ENCODE measurements around the gene IL25. TPM values are rescaled to one million over a fixed set of nuclear protein-coding genes. Genes with fewer than 3 reads are reported as not detected.
"Not testable (repeated sequence)": the region's sequence is repeated elsewhere in the genome, so short reads cannot be mapped to it uniquely, and the experiment has no call there.

The IL25 gene
- not detected for polyA plus RNA-seq (2012; ENCODE audit: insufficient read depth, insufficient read length, low read depth)

GRCh38 chr14:23372509-23372908, at the start of gene IL25:
Gene IL25, plus strand, starts transcription at chr14:23372809.
- Histone ChIP-seq H3K36me3 (no peaks in the 10 kb centered on the region), H3K4me3 (ENCODE audit: low read depth, low read length) (no peak within 1 kb of the TSS), H3K27me3 (no peaks in the 10 kb centered on the region; the same call in 1 of the 2 replicates), H3K4me1 (no peaks in the 10 kb centered on the region), H3K9me3 (no peaks in the 10 kb centered on the region)
- TF ChIP-seq CTCF (IDR thresholded peaks at IDR 0.05; ENCODE audit: low read depth, low read length) = no peak
- no peak for DNase-seq

- H3K9me3 ChIP-seq = no peaks in the 10 kb centered on the region; the same call in 1 of the 2 replicates
- peaks cover 25% of the 10 kb centered on the region for H3K36me3 ChIP-seq
- H3K4me1 ChIP-seq = peaks cover 3% of the 10 kb centered on the region; the same call in 1 of the 2 replicates
- no peak overlapping the region for H3K4me3 ChIP-seq (ENCODE audit: low read depth, low read length)
- no peak for DNase-seq
- TF ChIP-seq CTCF (IDR thresholded peaks at IDR 0.05; ENCODE audit: low read depth, low read length) = no peak
- no peaks in the 10 kb centered on the region for H3K27me3 ChIP-seq
Observed at GRCh38 chr14:23323838-23324454, 48.7 kb upstream of the IL25 start.

GRCh38 chr14:23324455-23324846, 48.2 kb upstream of the IL25 start:
- peaks cover 3% of the 10 kb centered on the region; the same call in 1 of the 2 replicates for H3K4me1 ChIP-seq
- H3K27me3 ChIP-seq = no peaks in the 10 kb centered on the region
- TF ChIP-seq CTCF (IDR thresholded peaks at IDR 0.05; ENCODE audit: low read depth, low read length) = no peak
- H3K36me3 ChIP-seq = peaks cover 25% of the 10 kb centered on the region
- H3K9me3 ChIP-seq = no peaks in the 10 kb centered on the region; the same call in 1 of the 2 replicates
- DNase-seq = no peak
- H3K4me3 ChIP-seq (ENCODE audit: low read depth, low read length) = no peak overlapping the region

GRCh38 chr14:23324993-23325392, 47.6 kb upstream of the IL25 start:
- no peak for TF ChIP-seq CTCF (IDR thresholded peaks at IDR 0.05; ENCODE audit: low read depth, low read length)
- no peak for DNase-seq
- H3K4me3 ChIP-seq (ENCODE audit: low read depth, low read length) = no peak overlapping the region
- no peaks in the 10 kb centered on the region; the same call in 1 of the 2 replicates for H3K9me3 ChIP-seq
- H3K4me1 ChIP-seq = peaks cover 3% of the 10 kb centered on the region; the same call in 1 of the 2 replicates
- no peaks in the 10 kb centered on the region for H3K27me3 ChIP-seq
- H3K36me3 ChIP-seq = peaks cover 25% of the 10 kb centered on the region

- H3K27me3 ChIP-seq; H3K4me1 ChIP-seq; H3K4me3 ChIP-seq (ENCODE audit: low read depth, low read length); H3K9me3 ChIP-seq; DNase-seq: not testable (repeated sequence)
- peaks cover 25% of the 10 kb centered on the region for H3K36me3 ChIP-seq
Observed at GRCh38 chr14:23325746-23326145, 46.9 kb upstream of the IL25 start.

- no peaks in the 10 kb centered on the region; the same call in 1 of the 2 replicates for H3K9me3 ChIP-seq
- H3K36me3 ChIP-seq = peaks cover 25% of the 10 kb centered on the region
- DNase-seq = no peak
- H3K4me3 ChIP-seq (ENCODE audit: low read depth, low read length) = no peak overlapping the region
- H3K4me1 ChIP-seq = no peaks in the 10 kb centered on the region; the same call in 1 of the 2 replicates
- no peak for TF ChIP-seq CTCF (IDR thresholded peaks at IDR 0.05; ENCODE audit: low read depth, low read length)
- H3K27me3 ChIP-seq = peaks cover 1% of the 10 kb centered on the region; the same call in 1 of the 2 replicates
Observed at GRCh38 chr14:23326491-23327332, 45.9 kb upstream of the IL25 start.

Data from BE2C (cell line).